Measurements from ENCODE around the gene LAMA1.

The LAMA1 gene, protein sequence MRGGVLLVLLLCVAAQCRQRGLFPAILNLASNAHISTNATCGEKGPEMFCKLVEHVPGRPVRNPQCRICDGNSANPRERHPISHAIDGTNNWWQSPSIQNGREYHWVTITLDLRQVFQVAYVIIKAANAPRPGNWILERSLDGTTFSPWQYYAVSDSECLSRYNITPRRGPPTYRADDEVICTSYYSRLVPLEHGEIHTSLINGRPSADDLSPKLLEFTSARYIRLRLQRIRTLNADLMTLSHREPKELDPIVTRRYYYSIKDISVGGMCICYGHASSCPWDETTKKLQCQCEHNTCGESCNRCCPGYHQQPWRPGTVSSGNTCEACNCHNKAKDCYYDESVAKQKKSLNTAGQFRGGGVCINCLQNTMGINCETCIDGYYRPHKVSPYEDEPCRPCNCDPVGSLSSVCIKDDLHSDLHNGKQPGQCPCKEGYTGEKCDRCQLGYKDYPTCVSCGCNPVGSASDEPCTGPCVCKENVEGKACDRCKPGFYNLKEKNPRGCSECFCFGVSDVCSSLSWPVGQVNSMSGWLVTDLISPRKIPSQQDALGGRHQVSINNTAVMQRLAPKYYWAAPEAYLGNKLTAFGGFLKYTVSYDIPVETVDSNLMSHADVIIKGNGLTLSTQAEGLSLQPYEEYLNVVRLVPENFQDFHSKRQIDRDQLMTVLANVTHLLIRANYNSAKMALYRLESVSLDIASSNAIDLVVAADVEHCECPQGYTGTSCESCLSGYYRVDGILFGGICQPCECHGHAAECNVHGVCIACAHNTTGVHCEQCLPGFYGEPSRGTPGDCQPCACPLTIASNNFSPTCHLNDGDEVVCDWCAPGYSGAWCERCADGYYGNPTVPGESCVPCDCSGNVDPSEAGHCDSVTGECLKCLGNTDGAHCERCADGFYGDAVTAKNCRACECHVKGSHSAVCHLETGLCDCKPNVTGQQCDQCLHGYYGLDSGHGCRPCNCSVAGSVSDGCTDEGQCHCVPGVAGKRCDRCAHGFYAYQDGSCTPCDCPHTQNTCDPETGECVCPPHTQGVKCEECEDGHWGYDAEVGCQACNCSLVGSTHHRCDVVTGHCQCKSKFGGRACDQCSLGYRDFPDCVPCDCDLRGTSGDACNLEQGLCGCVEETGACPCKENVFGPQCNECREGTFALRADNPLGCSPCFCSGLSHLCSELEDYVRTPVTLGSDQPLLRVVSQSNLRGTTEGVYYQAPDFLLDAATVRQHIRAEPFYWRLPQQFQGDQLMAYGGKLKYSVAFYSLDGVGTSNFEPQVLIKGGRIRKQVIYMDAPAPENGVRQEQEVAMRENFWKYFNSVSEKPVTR (N-terminal part only)

DNA sequence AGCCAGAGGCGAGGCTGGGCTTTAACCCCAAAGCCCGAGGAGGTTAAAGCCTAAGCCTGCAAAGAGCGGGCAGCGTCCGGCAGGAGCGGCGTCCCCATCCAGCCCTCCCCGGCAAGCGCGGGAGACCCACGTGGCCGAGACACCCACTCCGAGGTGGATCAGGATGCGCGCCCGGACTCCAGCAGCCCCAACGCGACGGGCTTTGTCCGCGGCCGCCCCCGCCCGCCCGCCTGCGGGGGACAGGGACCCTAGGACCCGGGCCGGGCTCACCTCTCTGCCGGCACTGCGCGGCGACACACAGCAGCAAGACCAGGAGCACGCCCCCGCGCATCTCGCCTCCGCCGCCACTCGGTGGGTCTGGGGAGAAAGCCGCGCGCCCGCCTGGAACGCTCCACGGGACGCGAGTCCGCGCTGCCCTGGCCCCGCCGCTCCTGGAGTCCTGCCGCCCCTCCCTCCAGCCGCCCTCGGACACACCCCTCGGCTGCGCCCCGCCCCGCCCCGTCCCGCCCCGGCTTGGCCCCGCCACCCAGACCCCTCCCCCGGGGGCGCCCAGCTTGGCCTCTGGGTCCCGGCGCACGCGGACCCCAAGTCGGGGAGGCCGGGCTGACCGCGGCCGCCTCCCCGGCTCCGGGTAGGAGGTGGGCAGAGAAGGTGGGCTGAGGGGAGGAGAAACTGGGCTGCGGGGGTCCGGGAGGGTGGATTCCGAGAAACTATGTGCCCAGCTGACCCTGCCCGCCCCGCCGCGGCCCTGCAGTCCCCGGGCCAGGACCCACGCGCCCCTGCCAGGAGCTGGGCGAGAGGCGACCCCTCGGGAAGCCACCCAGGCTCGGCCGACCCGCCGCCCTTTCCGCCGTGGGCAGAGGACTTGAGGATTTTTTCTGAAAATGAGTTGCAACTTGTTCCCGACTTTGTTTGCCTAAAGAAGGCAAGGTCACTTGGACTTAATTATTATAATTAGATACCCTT is at the start of gene LAMA1:
Gene LAMA1 (minus strand): TSS at position 408 of the 966 bp plus-strand sequence. CDS start 77 bp downstream, at position 331.
- TF ChIP-seq, protein P1, sequence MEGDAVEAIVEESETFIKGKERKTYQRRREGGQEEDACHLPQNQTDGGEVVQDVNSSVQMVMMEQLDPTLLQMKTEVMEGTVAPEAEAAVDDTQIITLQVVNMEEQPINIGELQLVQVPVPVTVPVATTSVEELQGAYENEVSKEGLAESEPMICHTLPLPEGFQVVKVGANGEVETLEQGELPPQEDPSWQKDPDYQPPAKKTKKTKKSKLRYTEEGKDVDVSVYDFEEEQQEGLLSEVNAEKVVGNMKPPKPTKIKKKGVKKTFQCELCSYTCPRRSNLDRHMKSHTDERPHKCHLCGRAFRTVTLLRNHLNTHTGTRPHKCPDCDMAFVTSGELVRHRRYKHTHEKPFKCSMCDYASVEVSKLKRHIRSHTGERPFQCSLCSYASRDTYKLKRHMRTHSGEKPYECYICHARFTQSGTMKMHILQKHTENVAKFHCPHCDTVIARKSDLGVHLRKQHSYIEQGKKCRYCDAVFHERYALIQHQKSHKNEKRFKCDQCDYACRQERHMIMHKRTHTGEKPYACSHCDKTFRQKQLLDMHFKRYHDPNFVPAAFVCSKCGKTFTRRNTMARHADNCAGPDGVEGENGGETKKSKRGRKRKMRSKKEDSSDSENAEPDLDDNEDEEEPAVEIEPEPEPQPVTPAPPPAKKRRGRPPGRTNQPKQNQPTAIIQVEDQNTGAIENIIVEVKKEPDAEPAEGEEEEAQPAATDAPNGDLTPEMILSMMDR (IDR thresholded peaks at IDR 0.05; ENCODE audit: extremely low read depth, missing control alignments), result no peak
- DNase-seq (ENCODE audit: low spot score), result no peak

- no peak for DNase-seq (ENCODE audit: low spot score)
- TF ChIP-seq, protein P1 (IDR thresholded peaks at IDR 0.05; ENCODE audit: extremely low read depth, missing control alignments), result no peak
Observed at GRCh38 chr18:7165846-7166393, 48.3 kb upstream of the LAMA1 start.

DNA sequence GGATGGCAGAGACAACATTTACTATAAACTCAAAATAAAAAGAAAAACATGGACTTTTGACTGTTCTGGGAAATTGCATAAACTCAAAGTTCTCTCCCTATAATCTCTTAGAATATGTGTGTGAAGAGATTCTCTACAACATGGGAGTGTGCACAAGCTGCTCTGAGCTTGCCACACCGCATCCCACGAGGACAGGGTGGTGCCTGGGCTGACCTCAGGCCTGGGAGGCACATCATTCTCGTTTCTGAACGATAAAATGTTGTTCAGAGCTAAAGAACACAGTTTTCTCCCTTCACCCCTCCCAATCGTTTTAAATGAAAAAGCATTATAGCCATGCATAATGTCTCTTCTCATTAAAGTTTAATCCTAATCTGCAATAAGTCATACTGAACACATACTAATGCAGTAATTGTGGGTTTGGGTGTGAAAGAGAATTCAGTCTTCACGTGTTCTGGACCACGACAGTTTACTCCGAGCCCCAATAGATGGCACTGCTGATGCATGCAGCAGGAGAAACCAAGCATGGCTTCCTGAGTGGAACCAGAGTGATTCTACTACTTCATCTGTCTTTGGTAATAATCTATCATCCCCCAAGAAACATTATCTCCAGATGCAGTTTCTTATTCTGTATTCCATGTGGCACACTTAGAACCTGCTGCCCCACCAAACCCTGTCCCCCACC is 46.9 kb upstream of the LAMA1 start:
- TF ChIP-seq, protein P1 (IDR thresholded peaks at IDR 0.05; ENCODE audit: extremely low read depth, missing control alignments), result no peak
- DNase-seq (ENCODE audit: low spot score), result no peak

GRCh38 chr18:7158216-7158615 is 40.6 kb upstream of the LAMA1 start:
- TF ChIP-seq, protein P1 (IDR thresholded peaks at IDR 0.05; ENCODE audit: extremely low read depth, missing control alignments), result no peak
- no peak for DNase-seq (ENCODE audit: low spot score)

DNA sequence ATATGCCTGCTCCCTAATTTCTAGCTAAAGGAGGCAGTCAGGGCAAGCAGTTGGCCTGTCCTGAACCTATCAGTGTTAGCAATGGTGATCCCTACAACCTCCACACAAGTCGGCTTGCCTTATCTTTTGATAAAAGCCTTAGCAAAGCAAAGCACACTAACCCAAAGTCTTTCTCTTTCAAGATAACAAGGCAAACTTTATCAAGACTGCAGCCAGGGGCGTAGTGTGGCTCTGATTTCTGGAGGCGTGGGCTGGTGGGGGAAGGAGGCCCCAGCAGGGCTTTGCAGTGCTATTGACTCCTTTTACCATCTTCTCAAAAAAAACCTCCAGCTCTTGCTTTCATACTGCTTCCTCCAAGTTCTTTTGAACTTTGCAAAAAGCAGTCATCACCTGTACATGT is 40.2 kb upstream of the LAMA1 start:
- TF ChIP-seq, protein P1 (IDR thresholded peaks at IDR 0.05; ENCODE audit: extremely low read depth, missing control alignments), result no peak
- no peak for DNase-seq (ENCODE audit: low spot score)
